ENCODE data around the gene CDH11.

DNA sequence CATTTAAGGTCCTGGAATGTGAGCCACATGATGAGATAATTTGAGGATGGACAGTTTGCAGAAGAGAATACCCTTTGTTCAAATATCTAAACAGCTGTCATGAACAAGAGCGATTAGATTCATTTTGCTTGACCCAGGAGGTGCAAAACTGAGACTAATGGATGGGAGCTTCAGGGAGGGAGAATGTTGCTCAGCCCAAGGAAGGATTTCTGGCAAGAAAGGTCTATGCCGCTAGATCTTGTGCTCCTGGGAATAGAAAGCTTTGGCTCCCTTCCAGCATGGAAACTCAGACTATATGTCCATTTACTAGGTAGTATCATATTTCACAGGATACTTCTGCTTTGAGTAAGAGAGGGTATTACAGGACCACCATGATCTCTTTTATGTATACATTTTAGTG, 14.8 kb upstream of the CDH11 start:
- TF ChIP-seq SP1 (CRISPR knock-in tag; IDR thresholded peaks at IDR 0.05) (no peak), MAX (CRISPR knock-in tag; IDR thresholded peaks at IDR 0.05) (no peak), ZBTB12 (CRISPR knock-in tag; IDR thresholded peaks at IDR 0.05) (no peak)

All from K562 (cell line).